Hepatocyte (in vitro differentiated cells): ENCODE results near the gene FREM1.

Source experiments
- EZH2 ChIP-seq: fragments of 200-600 bp; sonication (generic); IDR thresholded peaks from 2 replicates; pipeline ENCODE4 v1.6.1; 2016; ENCODE audit warnings: antibody characterized with exemption, mild to moderate bottlenecking, borderline replicate concordance
- EZH2phosphoT487 ChIP-seq: fragments of 200-600 bp; sonication (generic); IDR thresholded peaks from one replicate; pipeline ENCODE4 v1.6.1; 2018; ENCODE audit warnings: antibody characterized with exemption, mild to moderate bottlenecking, low read depth, moderate library complexity; ENCODE audit not compliant: unreplicated experiment, severe bottlenecking
- TF ChIP-seq, protein P1 (sequence below): fragments of 200-600 bp; sonication (generic); IDR thresholded peaks from 2 replicates; pipeline ENCODE4 v1.5.1; 2016; ENCODE audit warnings: antibody characterized with exemption, mild to moderate bottlenecking; ENCODE audit not compliant: poor library complexity

DNA sequence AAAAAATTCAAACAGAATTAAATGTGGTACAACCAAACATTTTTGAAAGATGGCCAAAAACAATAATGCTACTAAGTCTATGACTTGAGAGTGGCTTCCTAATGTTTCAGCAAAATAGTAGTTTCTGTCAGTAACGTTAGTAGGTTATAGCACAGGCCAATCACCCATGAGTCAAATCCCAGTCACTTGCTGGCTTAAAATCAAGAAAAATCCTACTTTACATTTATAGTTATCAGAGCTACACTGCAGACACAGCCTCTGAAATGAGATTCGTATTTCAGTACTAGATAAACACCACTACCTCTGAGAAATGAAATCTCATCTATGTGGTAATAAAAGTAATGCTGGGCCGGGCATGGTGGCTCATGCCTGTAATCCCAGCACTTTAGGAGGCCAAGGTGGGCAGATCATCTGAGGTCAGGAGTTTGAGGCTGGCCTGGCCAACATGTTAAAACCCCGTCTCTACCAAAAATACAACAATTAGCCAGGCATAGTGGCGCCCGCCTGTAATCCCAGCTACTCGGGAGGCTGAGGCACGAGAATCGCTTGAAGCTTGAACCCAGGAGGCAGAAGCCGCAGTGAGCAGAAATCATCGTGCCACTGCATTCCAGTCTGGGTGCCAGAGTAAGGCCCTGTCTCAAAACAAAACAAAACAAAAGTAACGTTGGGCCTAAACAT is 223.0 kb downstream of the FREM1 start:
- TF ChIP-seq, protein P1, sequence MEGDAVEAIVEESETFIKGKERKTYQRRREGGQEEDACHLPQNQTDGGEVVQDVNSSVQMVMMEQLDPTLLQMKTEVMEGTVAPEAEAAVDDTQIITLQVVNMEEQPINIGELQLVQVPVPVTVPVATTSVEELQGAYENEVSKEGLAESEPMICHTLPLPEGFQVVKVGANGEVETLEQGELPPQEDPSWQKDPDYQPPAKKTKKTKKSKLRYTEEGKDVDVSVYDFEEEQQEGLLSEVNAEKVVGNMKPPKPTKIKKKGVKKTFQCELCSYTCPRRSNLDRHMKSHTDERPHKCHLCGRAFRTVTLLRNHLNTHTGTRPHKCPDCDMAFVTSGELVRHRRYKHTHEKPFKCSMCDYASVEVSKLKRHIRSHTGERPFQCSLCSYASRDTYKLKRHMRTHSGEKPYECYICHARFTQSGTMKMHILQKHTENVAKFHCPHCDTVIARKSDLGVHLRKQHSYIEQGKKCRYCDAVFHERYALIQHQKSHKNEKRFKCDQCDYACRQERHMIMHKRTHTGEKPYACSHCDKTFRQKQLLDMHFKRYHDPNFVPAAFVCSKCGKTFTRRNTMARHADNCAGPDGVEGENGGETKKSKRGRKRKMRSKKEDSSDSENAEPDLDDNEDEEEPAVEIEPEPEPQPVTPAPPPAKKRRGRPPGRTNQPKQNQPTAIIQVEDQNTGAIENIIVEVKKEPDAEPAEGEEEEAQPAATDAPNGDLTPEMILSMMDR: no peak
- TF ChIP-seq EZH2 (no peak), EZH2phosphoT487 (no peak)
